GM18499 (cell line): ENCODE results near the gene CCDC7.
"Not testable (repeated sequence)": the region's sequence is repeated elsewhere in the genome, so short reads cannot be mapped to it uniquely, and the experiment has no call there.

Source experiments
- ATAC-seq: cut with Tn5 transposase; IDR thresholded peaks from one replicate; pipeline ENCODE4 v1.9.1; 2021; ENCODE audit warnings: moderate number of reproducible peaks; ENCODE audit not compliant: insufficient read depth, unreplicated experiment

The CCDC7 gene

GRCh38 chr10:32909456-32909855 lies 463.5 kb downstream of the CCDC7 start:
- no peak for ATAC-seq

GRCh38 chr10:32909970-32910369 lies 464.0 kb downstream of the CCDC7 start:
- ATAC-seq = not testable (repeated sequence)

- no peak for ATAC-seq
Measured at GRCh38 chr10:32911285-32912016, 465.5 kb downstream of the CCDC7 start.

GRCh38 chr10:32917817-32918216 lies 471.9 kb downstream of the CCDC7 start:
- not testable (repeated sequence) for ATAC-seq

- no peak for ATAC-seq
Measured at GRCh38 chr10:32922170-32922569, 476.2 kb downstream of the CCDC7 start.

GRCh38 chr10:32923134-32923533 lies 477.2 kb downstream of the CCDC7 start:
- ATAC-seq = no peak

GRCh38 chr10:32923849-32924248 lies 477.9 kb downstream of the CCDC7 start:
- no peak for ATAC-seq
